ENCODE data around the gene CRYBG1. TPM values are rescaled to one million over a fixed set of nuclear protein-coding genes. Genes with fewer than 3 reads are reported as not detected.

Gene CRYBG1
- total and polyA plus RNA-seq, 2 of the 4 experiments (the other 2 are of a cell fraction): 0.38 to 1.1 TPM

- no peak for TF ChIP-seq MXI1 (IDR thresholded peaks at IDR 0.05; ENCODE audit: borderline replicate concordance, low read depth, low read length)
Observed at GRCh38 chr6:106509420-106510089, 149.0 kb downstream of the CRYBG1 start (continued).

- Histone ChIP-seq H3K56ac (ENCODE audit: extremely low read depth, insufficient read depth, low read length) (no peak overlapping the region; the same call in 1 of the 2 replicates), H3K36me3 (ENCODE audit: control insufficient read depth, insufficient read depth, low read length) (no peaks in the 10 kb centered on the region), H3K27ac (ENCODE audit: insufficient read depth, low read length) (no peak overlapping the region), H4K8ac (ENCODE audit: low read depth in 2 of 2, low read length in 2 of 2) (no peak overlapping the region), H2BK20ac (ENCODE audit: low read depth, low read length) (no peak overlapping the region), H3K14ac (replicated peaks; ENCODE audit: low read depth, low read length) (no peak overlapping the region), H3K23ac (ENCODE audit: low read depth, low read length) (no peak overlapping the region; the same call in 1 of the 2 replicates), H3K4ac (ENCODE audit: low read depth, low read length) (no peak overlapping the region), H3K4me2 (ENCODE audit: low read depth, low read length) (peak overlapping the region; percentile 97), H4K5ac (ENCODE audit: low read depth, low read length) (no peak overlapping the region), H3K79me1 (ENCODE audit: low read depth in 1 of 2, low read length in 2 of 2) (no peaks in the 10 kb centered on the region), H3K9ac (ENCODE audit: low read depth, low read length) (no peak overlapping the region), H2BK15ac (ENCODE audit: low read depth, low read length) (no peak overlapping the region), H4K91ac (ENCODE audit: insufficient read depth, low read depth, low read length) (no peak overlapping the region), H3K27me3 (ENCODE audit: control insufficient read depth, insufficient read depth, low read length) (peaks cover 35% of the 10 kb centered on the region), H2AK5ac (ENCODE audit: low read depth, low read length) (no peak overlapping the region), H3K9me3 (ENCODE audit: control insufficient read depth, insufficient read depth, low read length) (no peaks in the 10 kb centered on the region), H4K20me1 (ENCODE audit: insufficient read depth, low read length) (no peaks in the 10 kb centered on the region), H3K4me3 (ENCODE audit: insufficient read depth, low read depth, low read length) (peak overlapping the region; percentile 35), H2BK120ac (ENCODE audit: low read depth, low read length) (no peak overlapping the region), H3K4me1 (ENCODE audit: control insufficient read depth, insufficient read depth, low read length) (peaks cover 7% of the 10 kb centered on the region; the same call in 1 of the 2 replicates), H3K18ac (ENCODE audit: low read depth, low read length) (no peak overlapping the region), H2AFZ (replicated peaks; ENCODE audit: low read length, poor library complexity) (peak overlapping the region; percentile 86), H3K9me1 (ENCODE audit: insufficient read depth, low read length) (peaks cover 4% of the 10 kb centered on the region; the same call in 1 of the 2 replicates), H2BK5ac (ENCODE audit: low read depth, low read length, poor library complexity, severe bottlenecking) (no peak overlapping the region), H2AK9ac (replicated peaks; ENCODE audit: low read depth, low read length, poor library complexity) (peak overlapping the region; percentile 39)
- in situ Hi-C loops (cut with MboI; ENCODE audit: low sequenced_read_pairs) (no loop called here), dilution Hi-C loops (cut with HindIII; ENCODE audit: low sequenced_read_pairs, unreplicated experiment) (no loop called here), intact Hi-C loops (cut with micrococcal nuclease) (loop anchor here (2.0 to 5.0 kb wide), 2 partner anchors 46 to 467 kb away; no protein-coding TSS in a partner anchor)
- 1% methylated on average over 16 of the region's 56 CpGs; no CpG with 5 or more reads in 1 of the 2 experiments for WGBS, 2 experiments (ENCODE audit: extremely low coverage in 2 of 2, insufficient read length in 1 of 2)
- DNase-seq (no peak), ATAC-seq (ENCODE audit: low read depth) (peak; percentile 5; the same call in 1 of the 2 replicates)
- CTCF ChIA-PET: interaction anchor here (1.2 to 1.8 kb wide), 3 partner anchors 10 to 62 kb away, joined by 3 to 4 read pairs (median 3); no protein-coding TSS in a partner anchor
- POLR2A ChIA-PET (ENCODE audit: unreplicated experiment): no interaction called here
- BruUV-seq (replicated peaks): no TSS peak
- TF ChIP-seq FOS (IDR thresholded peaks at IDR 0.05; ENCODE audit: low read depth, low read length) (no peak), MAFK (IDR thresholded peaks at IDR 0.05; ENCODE audit: low read depth, low read length) (no peak), CEBPB (IDR thresholded peaks at IDR 0.05; ENCODE audit: low read depth, low read length) (no peak), BHLHE40 (IDR thresholded peaks at IDR 0.05; ENCODE audit: low read depth, low read length) (no peak), MAZ (IDR thresholded peaks at IDR 0.05; ENCODE audit: borderline replicate concordance, low read depth, low read length) (no peak), MXI1 (IDR thresholded peaks at IDR 0.05; ENCODE audit: borderline replicate concordance, low read depth, low read length) (no peak), SMC3 (IDR thresholded peaks at IDR 0.05; ENCODE audit: low read depth, low read length) (no peak), ELK1 (IDR thresholded peaks at IDR 0.05; ENCODE audit: borderline replicate concordance, low read depth, low read length) (no peak), NFE2L2 (IDR thresholded peaks at IDR 0.05; ENCODE audit: low read depth, low read length) (no peak)
- TF ChIP-seq, protein P1, sequence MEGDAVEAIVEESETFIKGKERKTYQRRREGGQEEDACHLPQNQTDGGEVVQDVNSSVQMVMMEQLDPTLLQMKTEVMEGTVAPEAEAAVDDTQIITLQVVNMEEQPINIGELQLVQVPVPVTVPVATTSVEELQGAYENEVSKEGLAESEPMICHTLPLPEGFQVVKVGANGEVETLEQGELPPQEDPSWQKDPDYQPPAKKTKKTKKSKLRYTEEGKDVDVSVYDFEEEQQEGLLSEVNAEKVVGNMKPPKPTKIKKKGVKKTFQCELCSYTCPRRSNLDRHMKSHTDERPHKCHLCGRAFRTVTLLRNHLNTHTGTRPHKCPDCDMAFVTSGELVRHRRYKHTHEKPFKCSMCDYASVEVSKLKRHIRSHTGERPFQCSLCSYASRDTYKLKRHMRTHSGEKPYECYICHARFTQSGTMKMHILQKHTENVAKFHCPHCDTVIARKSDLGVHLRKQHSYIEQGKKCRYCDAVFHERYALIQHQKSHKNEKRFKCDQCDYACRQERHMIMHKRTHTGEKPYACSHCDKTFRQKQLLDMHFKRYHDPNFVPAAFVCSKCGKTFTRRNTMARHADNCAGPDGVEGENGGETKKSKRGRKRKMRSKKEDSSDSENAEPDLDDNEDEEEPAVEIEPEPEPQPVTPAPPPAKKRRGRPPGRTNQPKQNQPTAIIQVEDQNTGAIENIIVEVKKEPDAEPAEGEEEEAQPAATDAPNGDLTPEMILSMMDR (conservative IDR thresholded peaks at IDR 0.05; ENCODE audit: low read depth, low read length): no peak
Observed at GRCh38 chr6:106510090-106510970, 149.8 kb downstream of the CRYBG1 start.

Data from IMR-90 (cell line).